WTC11 (cell line): ENCODE results near the gene XPNPEP1.

Experiments used
- AFF4 ChIP-seq: sonication (generic); formaldehyde crosslinking; IDR thresholded peaks from 2 replicates; pipeline ENCODE4 v1.8.1; 2023; ENCODE audit warnings: mild to moderate bottlenecking, missing genetic modification reagents, borderline replicate concordance
- ATF3 ChIP-seq: sonication (generic); formaldehyde crosslinking; conservative IDR thresholded peaks from 2 replicates; pipeline ENCODE4 v1.8.1; 2022; ENCODE audit warnings: mild to moderate bottlenecking, missing genetic modification reagents
- CREM ChIP-seq: sonication (generic); formaldehyde crosslinking; IDR thresholded peaks from 2 replicates; pipeline ENCODE4 v1.8.1; 2022; ENCODE audit warnings: mild to moderate bottlenecking, missing genetic modification reagents, moderate library complexity
- CTCF ChIP-seq: fragments of 200-600 bp; IDR thresholded peaks from 2 replicates; pipeline ENCODE4 v1.8.0; 2022; ENCODE audit warnings: antibody characterized with exemption
- E2F5 ChIP-seq: sonication (generic); formaldehyde crosslinking; IDR thresholded peaks from 2 replicates; pipeline ENCODE4 v1.8.1; 2022; ENCODE audit warnings: mild to moderate bottlenecking, moderate library complexity, missing genetic modification reagents
- ELF4 ChIP-seq: sonication (generic); formaldehyde crosslinking; IDR thresholded peaks from 2 replicates; pipeline ENCODE4 v1.8.1; 2022; ENCODE audit warnings: low read depth, mild to moderate bottlenecking, moderate library complexity, missing genetic modification reagents
- NFYB ChIP-seq: sonication (generic); formaldehyde crosslinking; conservative IDR thresholded peaks from 2 replicates; pipeline ENCODE4 v1.8.0; 2022; ENCODE audit warnings: low read depth, missing genetic modification reagents
- NR3C1 ChIP-seq: sonication (generic); formaldehyde crosslinking; conservative IDR thresholded peaks from 2 replicates; pipeline ENCODE4 v1.8.1; 2023; ENCODE audit warnings: low read depth, mild to moderate bottlenecking, missing genetic modification reagents
- SP1 ChIP-seq: sonication (generic); formaldehyde crosslinking; conservative IDR thresholded peaks from 2 replicates; pipeline ENCODE4 v1.8.1; 2022; ENCODE audit warnings: missing genetic modification reagents
- TCF7 ChIP-seq: sonication (generic); formaldehyde crosslinking; IDR thresholded peaks from 2 replicates; pipeline ENCODE4 v1.8.0; 2022; ENCODE audit warnings: mild to moderate bottlenecking, low read depth, missing genetic modification reagents, moderate library complexity
- TF ChIP-seq, protein P1 (sequence below): sonication (generic); formaldehyde crosslinking; IDR thresholded peaks from 2 replicates; pipeline ENCODE4 v1.8.1; 2022; ENCODE audit warnings: missing genetic modification reagents, borderline replicate concordance

- TF ChIP-seq CTCF (no peak), ELF4 (CRISPR knock-in tag) (no peak), SP1 (CRISPR knock-in tag) (no peak), ATF3 (no peak), TCF7 (CRISPR knock-in tag) (no peak), NFYB (CRISPR knock-in tag) (no peak), AFF4 (CRISPR knock-in tag) (no peak), E2F5 (CRISPR knock-in tag) (no peak), CREM (no peak), NR3C1 (CRISPR knock-in tag) (no peak)
- TF ChIP-seq, protein P1, sequence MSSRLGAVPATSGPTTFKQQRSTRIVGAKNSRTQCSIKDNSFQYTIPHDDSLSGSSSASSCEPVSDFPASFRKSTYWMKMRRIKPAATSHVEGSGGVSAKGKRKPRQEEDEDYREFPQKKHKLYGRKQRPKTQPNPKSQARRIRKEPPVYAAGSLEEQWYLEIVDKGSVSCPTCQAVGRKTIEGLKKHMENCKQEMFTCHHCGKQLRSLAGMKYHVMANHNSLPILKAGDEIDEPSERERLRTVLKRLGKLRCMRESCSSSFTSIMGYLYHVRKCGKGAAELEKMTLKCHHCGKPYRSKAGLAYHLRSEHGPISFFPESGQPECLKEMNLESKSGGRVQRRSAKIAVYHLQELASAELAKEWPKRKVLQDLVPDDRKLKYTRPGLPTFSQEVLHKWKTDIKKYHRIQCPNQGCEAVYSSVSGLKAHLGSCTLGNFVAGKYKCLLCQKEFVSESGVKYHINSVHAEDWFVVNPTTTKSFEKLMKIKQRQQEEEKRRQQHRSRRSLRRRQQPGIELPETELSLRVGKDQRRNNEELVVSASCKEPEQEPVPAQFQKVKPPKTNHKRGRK (CRISPR knock-in tag) = no peak
Observed at GRCh38 chr10:109915566-109915965, 7.7 kb downstream of the XPNPEP1 start.
